Raji (cell line): ENCODE data around the gene MALRD1.

Experiments
- POLR2A ChIP-seq: IDR thresholded peaks from 2 replicates; pipeline ENCODE4 v1.6.1; 2011; ENCODE audit warnings: low read depth, low read length, control low read depth; ENCODE audit not compliant: insufficient read depth

Gene MALRD1

GRCh38 chr10:19328582-19328981 lies 280.0 kb downstream of the MALRD1 start:
- TF ChIP-seq POLR2A = no peak

GRCh38 chr10:19329475-19329874 lies 280.9 kb downstream of the MALRD1 start:
- no peak for TF ChIP-seq POLR2A

GRCh38 chr10:19332304-19332703 lies 283.7 kb downstream of the MALRD1 start:
- no peak for TF ChIP-seq POLR2A

- TF ChIP-seq POLR2A = no peak
These were observed 285.0 kb downstream of the MALRD1 start for GRCh38 chr10:19333631-19334030.

- TF ChIP-seq POLR2A = no peak
These were observed 299.0 kb downstream of the MALRD1 start for GRCh38 chr10:19347621-19348020.

- TF ChIP-seq POLR2A = no peak
These were observed 318.6 kb downstream of the MALRD1 start for GRCh38 chr10:19367176-19367575.

- TF ChIP-seq POLR2A = no peak
These were observed 325.4 kb downstream of the MALRD1 start for GRCh38 chr10:19373988-19374387.

GRCh38 chr10:19385846-19386450 lies 337.3 kb downstream of the MALRD1 start:
- TF ChIP-seq POLR2A = no peak

- TF ChIP-seq POLR2A = no peak
These were observed 360.3 kb downstream of the MALRD1 start for GRCh38 chr10:19408924-19409323.

- no peak for TF ChIP-seq POLR2A
These were observed 362.5 kb downstream of the MALRD1 start for GRCh38 chr10:19411119-19411518.

GRCh38 chr10:19412531-19412930 lies 363.9 kb downstream of the MALRD1 start:
- no peak for TF ChIP-seq POLR2A

GRCh38 chr10:19416164-19416563 lies 367.6 kb downstream of the MALRD1 start:
- TF ChIP-seq POLR2A = no peak

- TF ChIP-seq POLR2A = no peak
These were observed 369.1 kb downstream of the MALRD1 start for GRCh38 chr10:19417740-19418139.

GRCh38 chr10:19421674-19422073 lies 373.1 kb downstream of the MALRD1 start:
- TF ChIP-seq POLR2A = no peak

- no peak for TF ChIP-seq POLR2A
These were observed 377.4 kb downstream of the MALRD1 start for GRCh38 chr10:19426034-19426433.

- no peak for TF ChIP-seq POLR2A
These were observed 383.2 kb downstream of the MALRD1 start for GRCh38 chr10:19431622-19432351.

GRCh38 chr10:19449860-19450259 lies 401.3 kb downstream of the MALRD1 start:
- TF ChIP-seq POLR2A = no peak

GRCh38 chr10:19451356-19451755 lies 402.8 kb downstream of the MALRD1 start:
- no peak for TF ChIP-seq POLR2A

- TF ChIP-seq POLR2A = no peak
These were observed 403.3 kb downstream of the MALRD1 start for GRCh38 chr10:19451937-19452336.
